Kidney (tissue), 14 donors: ENCODE data around the gene CNTN6. TPM values are rescaled to one million over a fixed set of nuclear protein-coding genes. Genes with fewer than 3 reads are reported as not detected.

Source experiments
- DNase-seq, 5 donors: peaks; one replicate each; pipeline ENCODE4 v3.0.0-alpha.2; 2013 to 2020
- FAIRE-seq: peaks from 2 replicates; lab custom pipeline; 2012; peaks lifted over from hg19 to GRCh38; lab: Jason Lieb, UNC
- H3K27ac ChIP-seq, 2 donors: one replicate each; pipeline ENCODE4 v1.7.0; 2013; ENCODE audit warnings: low read depth in 2 of 2, low read length in 2 of 2, inconsistent platforms in 1 of 2
- H3K27me3 ChIP-seq: one replicate; pipeline ENCODE4 v1.7.1; 2013; ENCODE audit warnings: low read length, inconsistent platforms; ENCODE audit not compliant: control insufficient read depth, insufficient read depth
- H3K36me3 ChIP-seq, 3 donors: one replicate each; pipeline versions ENCODE4 v1.7.0 to v1.7.1; 2013; ENCODE audit warnings: low read length in 3 of 3, control low read depth in 1 of 3, inconsistent platforms in 1 of 3; ENCODE audit not compliant: insufficient read depth in 3 of 3, control insufficient read depth in 2 of 3
- H3K4me1 ChIP-seq, 3 donors: one replicate each; pipeline versions ENCODE4 v1.7.0 to v1.7.1; 2013; ENCODE audit warnings: low read length in 3 of 3, inconsistent platforms in 1 of 3, low read depth in 1 of 3; ENCODE audit not compliant: control insufficient read depth in 2 of 3, insufficient read depth in 2 of 3
- H3K4me3 ChIP-seq, 3 donors: one replicate each; pipeline versions ENCODE4 v1.7.0 to v1.8.1; 2013; ENCODE audit warnings: low read length in 3 of 3, control low read depth in 1 of 3, inconsistent platforms in 1 of 3
- H3K9ac ChIP-seq, 3 donors: one replicate each; pipeline versions ENCODE4 v1.7.0 to v1.7.1; 2013; ENCODE audit warnings: low read length in 3 of 3, control low read depth in 1 of 3, inconsistent platforms in 1 of 3
- H3K9me3 ChIP-seq, 3 donors: one replicate each; pipeline versions ENCODE4 v1.7.0 to v1.7.1; 2013; ENCODE audit warnings: low read length in 3 of 3, control low read depth in 1 of 3, inconsistent platforms in 1 of 3; ENCODE audit not compliant: control insufficient read depth in 2 of 3, insufficient read depth in 1 of 3
- intact Hi-C: fragments of 100-400 bp; cut with DNase I; formaldehyde crosslinking; loops from one replicate; pipeline ENCODE4 v1.11.1; 2022
- polyA plus RNA-seq: library from polyadenylated mRNA; stranded (reverse); fragments of 350-450 nt; fragmentation: Illumina TruSeq; extraction: RNeasy Lipid Tissue Mini Kit (QIAGEN cat#74804); gene quantifications from one replicate; pipeline ENCODE4 v1.2.3, GENCODE V29; 2014; ENCODE audit warnings: low read depth, low replicate concordance; ENCODE audit not compliant: insufficient read depth
- total RNA-seq: library from RNA; stranded (reverse); fragmentation: NEBNext Ultra II Directional; extraction: Animal tissue kit (Norgen Biotek cat#: 25700); gene quantifications from one replicate; pipeline ENCODE4 v1.2.1, GENCODE V29; 2021
- TF ChIP-seq, protein P1 (sequence below): IDR thresholded peaks from 3 replicates; pipeline ENCODE4 v1.5.1; 2012; ENCODE audit warnings: mild to moderate bottlenecking, moderate library complexity, borderline replicate concordance; ENCODE audit not compliant: insufficient read depth; ENCODE audit errors: extremely low read depth
- donor health status: control.
- donor health status: control.
- donor health status: control.
- donor health status: control.
- donor health status: control.
- donor health status: DM: yes; HTN: yes; CAD: no.
- donor health status: Normal renal cell carcinoma (clear cell type).

Gene CNTN6
- total and polyA plus RNA-seq, 2 donors from 2014 or later = 0.11 to 0.25 TPM

DNA sequence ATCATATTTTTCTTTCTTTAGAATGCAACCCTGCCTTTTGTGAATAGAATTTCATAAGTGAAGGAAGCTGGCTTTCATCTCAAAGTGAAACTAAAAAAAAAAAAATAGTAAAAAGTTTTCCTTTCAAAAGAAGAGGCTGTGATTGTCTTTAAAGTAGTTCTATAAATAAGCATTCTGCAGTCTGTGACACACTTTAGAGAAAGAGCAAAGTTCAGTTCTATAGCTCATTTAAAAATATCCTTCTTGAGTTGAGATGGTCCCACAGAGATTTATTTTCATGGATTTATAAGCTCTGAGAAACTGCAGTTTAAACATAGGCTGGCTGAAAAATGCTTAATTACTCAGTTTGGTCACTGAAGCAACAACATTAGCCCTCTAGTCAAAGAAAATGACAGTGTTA lies 36.1 kb upstream of the CNTN6 start:
- TF ChIP-seq, protein P1, sequence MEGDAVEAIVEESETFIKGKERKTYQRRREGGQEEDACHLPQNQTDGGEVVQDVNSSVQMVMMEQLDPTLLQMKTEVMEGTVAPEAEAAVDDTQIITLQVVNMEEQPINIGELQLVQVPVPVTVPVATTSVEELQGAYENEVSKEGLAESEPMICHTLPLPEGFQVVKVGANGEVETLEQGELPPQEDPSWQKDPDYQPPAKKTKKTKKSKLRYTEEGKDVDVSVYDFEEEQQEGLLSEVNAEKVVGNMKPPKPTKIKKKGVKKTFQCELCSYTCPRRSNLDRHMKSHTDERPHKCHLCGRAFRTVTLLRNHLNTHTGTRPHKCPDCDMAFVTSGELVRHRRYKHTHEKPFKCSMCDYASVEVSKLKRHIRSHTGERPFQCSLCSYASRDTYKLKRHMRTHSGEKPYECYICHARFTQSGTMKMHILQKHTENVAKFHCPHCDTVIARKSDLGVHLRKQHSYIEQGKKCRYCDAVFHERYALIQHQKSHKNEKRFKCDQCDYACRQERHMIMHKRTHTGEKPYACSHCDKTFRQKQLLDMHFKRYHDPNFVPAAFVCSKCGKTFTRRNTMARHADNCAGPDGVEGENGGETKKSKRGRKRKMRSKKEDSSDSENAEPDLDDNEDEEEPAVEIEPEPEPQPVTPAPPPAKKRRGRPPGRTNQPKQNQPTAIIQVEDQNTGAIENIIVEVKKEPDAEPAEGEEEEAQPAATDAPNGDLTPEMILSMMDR = no peak
- peak in 2 of 5 donors; percentile 25 to 34 for DNase-seq
- no peaks in the 10 kb centered on the region for H3K4me1 ChIP-seq
- no peaks in the 10 kb centered on the region for H3K36me3 ChIP-seq
- H3K4me3 ChIP-seq = no peak overlapping the region
- no peaks in the 10 kb centered on the region for H3K9me3 ChIP-seq
- H3K27ac ChIP-seq = no peak overlapping the region
- H3K9ac ChIP-seq = no peak overlapping the region
- intact Hi-C loops = no loop called here
- no peaks in the 10 kb centered on the region for H3K27me3 ChIP-seq
- FAIRE-seq = no peak

DNA sequence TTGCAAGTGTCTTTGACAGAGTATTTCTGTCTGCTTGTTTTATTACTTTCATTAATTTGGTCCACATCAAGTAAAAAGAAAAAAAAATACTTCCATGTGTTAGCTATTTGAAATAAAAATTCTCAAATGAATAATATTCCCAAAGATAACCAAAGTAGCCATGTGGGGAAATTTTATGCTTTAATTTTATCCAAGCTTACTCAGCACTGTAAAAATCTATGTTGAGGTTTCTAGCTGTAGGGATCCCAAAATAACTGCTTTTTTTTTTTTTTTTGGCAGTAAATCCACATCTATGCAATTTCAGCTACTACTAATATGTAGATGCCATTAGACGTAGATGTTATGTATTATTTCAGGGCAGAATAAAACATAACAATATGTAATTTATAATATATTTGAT lies 35.4 kb upstream of the CNTN6 start:
- Histone ChIP-seq H3K36me3 (no peaks in the 10 kb centered on the region), H3K27me3 (no peaks in the 10 kb centered on the region), H3K9me3 (no peaks in the 10 kb centered on the region), H3K4me1 (no peaks in the 10 kb centered on the region), H3K4me3 (no peak overlapping the region), H3K27ac (no peak overlapping the region), H3K9ac (no peak overlapping the region)
- TF ChIP-seq, protein P1 = no peak
- no peak for FAIRE-seq
- intact Hi-C loops = no loop called here
- DNase-seq = peak in 1 of 5 donors; percentile 4

DNA sequence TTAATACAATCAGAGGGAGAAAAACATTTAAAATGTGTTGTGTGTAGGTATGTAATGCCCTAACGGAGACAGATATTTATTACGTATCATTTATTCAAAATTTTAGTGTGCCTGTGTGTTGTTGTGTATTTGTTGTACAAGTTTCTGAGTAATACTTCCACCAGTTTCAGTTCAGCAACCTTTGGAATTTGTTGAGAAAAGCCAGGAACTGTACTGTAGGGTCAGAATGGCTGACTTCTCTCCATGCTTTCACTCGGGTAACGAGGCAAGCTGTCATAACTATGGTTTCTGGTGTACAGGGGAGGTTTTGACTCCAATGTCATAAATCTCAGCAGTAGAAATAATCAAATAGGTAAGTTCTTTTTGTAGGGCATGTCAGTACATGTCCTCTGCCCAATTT lies 23.8 kb upstream of the CNTN6 start:
- no peak overlapping the region for H3K4me3 ChIP-seq
- H3K27ac ChIP-seq = no peak overlapping the region
- H3K9me3 ChIP-seq = no peaks in the 10 kb centered on the region
- intact Hi-C loops = no loop called here
- FAIRE-seq (no peak), DNase-seq (peak in 1 of 5 donors; percentile 23)
- H3K9ac ChIP-seq = no peak overlapping the region
- H3K36me3 ChIP-seq = no peaks in the 10 kb centered on the region
- H3K27me3 ChIP-seq = no peaks in the 10 kb centered on the region
- H3K4me1 ChIP-seq = no peaks in the 10 kb centered on the region
- TF ChIP-seq, protein P1 = no peak

DNA sequence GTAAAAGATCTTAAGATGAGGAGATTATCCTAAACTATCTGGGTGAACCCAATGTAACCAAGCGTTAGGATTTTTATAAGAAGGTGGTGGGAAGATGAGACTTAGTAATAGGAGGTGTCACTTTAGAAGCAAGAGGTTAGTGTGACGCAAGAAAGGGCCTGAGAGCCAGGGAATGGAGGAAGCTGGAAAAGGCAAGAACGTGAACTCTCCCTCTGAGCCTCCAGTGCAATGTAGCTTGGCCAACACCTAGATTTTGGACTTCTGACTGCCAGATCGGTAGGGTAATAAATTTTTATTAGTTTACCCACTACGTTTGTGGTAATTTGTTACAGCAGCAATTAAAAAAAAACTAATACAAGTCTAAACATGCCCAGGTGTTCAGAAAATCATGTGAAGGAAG lies 20.8 kb upstream of the CNTN6 start:
- TF ChIP-seq, protein P1 = no peak
- Histone ChIP-seq H3K36me3 (no peaks in the 10 kb centered on the region), H3K9me3 (no peaks in the 10 kb centered on the region), H3K27me3 (no peaks in the 10 kb centered on the region), H3K4me3 (no peak overlapping the region), H3K4me1 (no peaks in the 10 kb centered on the region), H3K27ac (no peak overlapping the region), H3K9ac (no peak overlapping the region)
- intact Hi-C loops = no loop called here
- FAIRE-seq (no peak), DNase-seq (no peak)
